IgD-negative memory B cell (primary cell): ENCODE data around the gene FAM32A. TPM values are rescaled to one million over a fixed set of nuclear protein-coding genes. Genes with fewer than 3 reads are reported as not detected.

ENCODE experiments used
- H3K27ac Mint-ChIP-seq, 3 donors: one replicate each; pipeline ENCODE4 v1.8.0; 2020 to 2022; ENCODE audit warnings: mild to moderate bottlenecking in 3 of 3, mixed read lengths in 3 of 3, moderate library complexity in 1 of 3
- H3K27me3 Mint-ChIP-seq: one replicate; pipeline ENCODE4 v1.8.0; 2021; ENCODE audit warnings: mixed read lengths
- H3K36me3 Mint-ChIP-seq: one replicate; pipeline ENCODE4 v1.8.0; 2020; ENCODE audit warnings: mild to moderate bottlenecking, mixed read lengths
- H3K4me1 Mint-ChIP-seq, 3 donors: one replicate each; pipeline ENCODE4 v1.8.0; 2020 to 2022; ENCODE audit warnings: mixed read lengths in 3 of 3, mild to moderate bottlenecking in 1 of 3
- H3K4me3 Mint-ChIP-seq, 4 donors: one replicate each; pipeline ENCODE4 v1.8.0; 2020 to 2022; ENCODE audit warnings: mild to moderate bottlenecking in 4 of 4, mixed read lengths in 4 of 4, moderate library complexity in 3 of 4
- H3K9me3 Mint-ChIP-seq, 3 donors: one replicate each; pipeline ENCODE4 v1.8.0; 2020 to 2021; ENCODE audit warnings: mixed read lengths in 3 of 3, mild to moderate bottlenecking in 1 of 3
- polyA plus RNA-seq: library from polyadenylated mRNA; unstranded; fragments of 300-500 nt; fragmentation: Illumina TruSeq; gene quantifications from one replicate; pipeline ENCODE4 v1.2.3, GENCODE V29; 2021

The FAM32A gene
- polyA plus RNA-seq, 1 donor from 2014 or later, result 123 TPM

DNA sequence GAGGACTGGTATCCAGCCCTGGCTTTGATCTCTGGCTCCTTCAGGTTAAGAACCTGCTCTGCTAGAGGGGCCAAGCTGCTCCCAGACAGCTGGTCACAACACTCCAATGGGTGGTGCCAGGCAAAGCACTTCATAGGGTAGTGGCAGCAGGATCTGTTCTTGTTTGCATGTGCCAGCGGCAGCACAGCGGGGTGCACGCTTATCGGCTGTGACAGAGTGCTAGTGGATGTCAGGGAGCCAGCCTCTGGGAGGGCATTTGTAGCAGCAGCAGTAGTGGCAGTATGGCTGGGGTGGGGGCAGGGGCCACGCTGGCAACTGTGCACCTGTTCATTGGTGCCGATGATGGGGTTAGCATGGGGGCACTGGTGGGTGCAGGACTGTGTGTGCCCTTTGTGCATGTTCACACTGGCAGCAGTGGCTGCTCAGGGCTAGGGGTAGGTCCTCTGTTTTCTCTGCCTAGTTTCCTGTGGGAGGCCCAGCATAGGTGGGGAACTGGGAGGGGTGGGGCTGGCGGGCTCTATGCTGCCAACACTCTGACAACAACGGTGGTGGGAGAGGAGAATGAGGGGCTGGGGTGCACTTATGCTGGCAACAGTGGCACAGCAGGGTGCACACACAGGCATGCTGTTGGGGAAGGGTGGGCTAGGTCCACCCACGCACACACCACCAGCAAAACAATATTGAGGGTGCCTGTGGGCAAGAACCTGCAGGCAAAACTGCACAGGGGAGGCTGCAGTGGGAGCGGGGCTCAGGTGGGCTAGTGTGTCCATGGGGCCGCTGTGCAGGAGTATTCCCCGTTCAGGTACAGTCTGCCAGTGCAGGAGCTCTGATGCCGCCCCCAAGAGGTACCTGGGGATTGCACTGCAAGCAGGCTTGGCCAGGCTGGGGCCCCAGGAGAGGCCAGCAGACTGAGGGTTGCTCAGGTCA is 31.8 kb downstream of the FAM32A start:
- Mint-ChIP-seq H3K4me1 (peaks cover 33 to 36% (median 34%) of the 10 kb centered on the region in 3 donors), H3K4me3 (peak overlapping the region in 3 of 4 donors; percentile 20 to 88 (median 83)), H3K9me3 (peaks cover 1 to 8% (median 7%) of the 10 kb centered on the region in 3 donors), H3K27me3 (no peaks in the 10 kb centered on the region), H3K36me3 (peaks cover 31% of the 10 kb centered on the region), H3K27ac (peak overlapping the region in 2 of 3 donors; percentile 45 to 78)

DNA sequence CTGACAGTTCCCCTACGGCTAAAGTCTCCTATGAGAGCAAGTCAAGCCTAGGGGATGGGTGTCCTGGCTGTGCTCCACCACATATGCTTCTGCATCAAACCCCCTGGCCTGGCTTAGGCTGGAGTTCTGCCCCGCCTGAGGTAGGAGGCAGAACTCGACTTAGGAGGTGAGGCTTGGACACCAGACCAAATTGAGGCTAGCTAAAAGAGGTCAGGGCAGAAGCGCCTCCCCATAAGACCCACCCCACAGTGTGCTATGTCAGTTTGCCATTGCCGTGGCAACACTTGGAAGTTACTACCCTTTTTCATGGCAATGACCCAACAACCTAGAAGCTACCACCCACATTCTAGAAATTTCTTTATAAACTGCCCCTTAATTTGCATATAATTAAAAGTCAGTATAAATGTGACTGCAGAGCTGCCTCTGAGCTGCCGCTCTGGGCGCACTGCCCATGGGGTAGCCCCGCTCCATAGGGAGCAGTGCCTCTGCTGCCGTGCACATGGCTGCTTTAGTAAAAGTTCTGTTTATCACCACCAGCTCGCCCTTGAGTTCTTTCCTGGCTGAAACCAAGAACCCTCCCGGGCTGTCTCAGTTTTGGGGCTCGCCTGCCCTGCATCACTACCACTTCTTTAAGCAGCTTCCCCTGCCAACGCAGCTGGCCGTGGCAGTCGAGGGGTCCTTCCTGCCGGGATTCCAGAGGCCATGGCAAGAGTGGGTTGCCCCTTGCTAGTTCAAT is 32.7 kb downstream of the FAM32A start:
- Mint-ChIP-seq H3K4me3 (no peak overlapping the region), H3K27me3 (no peaks in the 10 kb centered on the region), H3K9me3 (peaks cover 1 to 8% (median 7%) of the 10 kb centered on the region in 3 donors), H3K36me3 (peaks cover 34% of the 10 kb centered on the region), H3K4me1 (peaks cover 28% of the 10 kb centered on the region in 3 donors), H3K27ac (peak overlapping the region in 2 of 3 donors; percentile 14 to 85)

DNA sequence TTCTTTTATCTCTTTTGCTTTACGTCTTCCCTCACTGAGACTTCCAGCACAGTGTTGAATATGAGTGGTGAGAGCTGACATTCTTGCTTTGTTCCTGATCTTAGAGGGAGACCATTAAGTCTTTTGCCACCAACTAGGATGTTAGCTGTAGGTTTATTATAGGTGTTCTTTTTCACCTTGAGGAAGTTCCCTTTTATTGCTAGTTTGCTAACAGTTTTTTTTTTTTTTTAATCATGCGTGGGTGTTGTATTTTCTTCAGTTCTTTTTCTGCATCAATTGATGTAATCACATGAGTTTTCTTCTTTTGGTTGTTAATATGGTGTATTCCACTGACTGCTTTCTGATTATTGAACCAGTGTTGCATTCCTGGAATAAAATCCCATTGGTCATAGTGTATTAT is 33.6 kb downstream of the FAM32A start:
- H3K27ac Mint-ChIP-seq, result peak overlapping the region; percentile 17 to 85 (median 55)
- peak overlapping the region in 2 of 4 donors; percentile 40 to 42 for H3K4me3 Mint-ChIP-seq
- peaks cover 1 to 8% (median 7%) of the 10 kb centered on the region in 3 donors for H3K9me3 Mint-ChIP-seq
- H3K4me1 Mint-ChIP-seq, result peaks cover 23 to 28% (median 26%) of the 10 kb centered on the region in 3 donors
- H3K27me3 Mint-ChIP-seq, result no peaks in the 10 kb centered on the region
- peaks cover 30% of the 10 kb centered on the region for H3K36me3 Mint-ChIP-seq

DNA sequence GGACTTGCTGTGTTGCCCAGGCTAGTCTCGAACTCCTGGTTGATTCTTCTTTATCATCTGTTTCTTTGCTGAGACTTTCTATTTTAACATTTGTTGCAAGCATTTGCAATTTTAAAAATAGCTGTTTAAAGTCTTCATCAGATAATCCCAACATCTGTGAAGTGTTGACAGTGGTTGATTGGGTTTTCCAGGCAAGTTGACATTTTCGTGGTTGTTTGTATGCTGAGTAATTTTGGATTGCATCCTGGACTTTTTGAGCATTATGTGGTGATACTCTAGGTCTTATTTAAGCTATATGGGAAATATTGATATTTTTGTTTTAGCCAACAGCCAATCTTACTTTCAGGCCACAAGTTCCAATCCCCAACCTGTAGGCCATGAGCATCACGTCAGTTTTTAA is 37.6 kb downstream of the FAM32A start:
- H3K27me3 Mint-ChIP-seq, result no peaks in the 10 kb centered on the region
- H3K4me1 Mint-ChIP-seq, result peaks cover 11 to 15% (median 12%) of the 10 kb centered on the region in 3 donors
- no peak overlapping the region for H3K27ac Mint-ChIP-seq
- H3K9me3 Mint-ChIP-seq, result peaks cover 1 to 8% (median 7%) of the 10 kb centered on the region in 3 donors
- H3K36me3 Mint-ChIP-seq, result peaks cover 28% of the 10 kb centered on the region
- H3K4me3 Mint-ChIP-seq, result peak overlapping the region in 1 of 4 donors; percentile 32

DNA sequence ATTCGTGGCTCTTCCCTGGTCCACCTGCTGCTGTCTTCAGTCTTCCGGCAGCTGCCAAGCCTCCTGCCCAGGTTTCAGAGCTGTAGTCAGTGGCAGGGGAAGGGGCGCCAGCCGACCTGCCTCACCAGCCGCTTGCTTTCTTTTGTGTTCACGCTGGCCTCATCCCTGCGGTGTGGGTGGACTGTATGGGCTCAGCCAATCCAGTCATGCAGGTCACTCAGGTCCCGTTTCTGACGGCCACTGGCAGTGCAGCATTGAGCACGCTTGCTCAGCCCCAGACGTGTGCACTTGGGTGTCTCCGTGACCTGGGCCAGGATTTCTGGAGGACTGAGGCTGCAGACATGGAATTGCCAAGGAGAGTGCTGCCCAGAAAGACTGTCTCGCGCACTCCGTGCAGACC is 38.5 kb downstream of the FAM32A start:
- H3K4me1 Mint-ChIP-seq, result peaks cover 4 to 7% (median 5%) of the 10 kb centered on the region in 3 donors
- peaks cover 26% of the 10 kb centered on the region for H3K36me3 Mint-ChIP-seq
- H3K9me3 Mint-ChIP-seq, result peaks cover 1 to 8% (median 7%) of the 10 kb centered on the region in 3 donors
- H3K27me3 Mint-ChIP-seq, result no peaks in the 10 kb centered on the region
- no peak overlapping the region for H3K4me3 Mint-ChIP-seq
- H3K27ac Mint-ChIP-seq, result no peak overlapping the region

DNA sequence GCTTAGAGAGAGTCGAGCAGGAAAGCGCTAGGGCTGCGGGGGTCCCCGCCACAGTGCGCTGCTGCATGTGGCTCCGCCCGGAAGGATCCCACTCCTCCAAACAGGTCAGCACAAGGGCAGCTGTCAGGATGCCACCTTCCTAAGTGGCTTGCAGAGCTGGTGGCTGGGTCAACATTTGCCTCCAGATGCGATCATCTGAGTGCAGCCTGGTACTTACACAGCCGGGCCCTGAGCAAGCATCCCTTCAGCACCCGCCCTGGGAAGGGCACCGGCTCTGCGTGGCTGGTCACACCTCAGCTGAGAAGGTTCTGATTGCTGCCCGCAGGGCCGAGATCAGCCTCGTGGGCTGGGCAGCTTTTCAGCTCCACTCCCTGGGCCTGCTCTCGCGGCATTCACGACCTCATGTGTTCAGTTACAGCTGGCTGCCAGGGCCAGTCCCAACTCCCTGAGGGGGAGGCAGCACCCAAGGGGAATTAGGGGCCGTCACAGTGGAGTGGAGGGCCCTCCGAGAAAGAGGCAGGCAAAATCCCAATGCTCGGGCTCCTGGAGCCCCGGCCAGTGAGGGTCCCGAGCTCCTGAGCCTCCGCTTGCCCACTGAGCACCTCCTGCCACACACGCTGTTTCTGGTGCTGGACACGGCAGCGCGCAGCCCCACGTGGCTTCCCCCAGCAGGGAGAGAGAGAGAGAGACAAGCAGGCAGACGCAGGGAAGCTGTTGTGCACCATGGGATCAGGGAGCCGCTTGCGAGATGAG is 39.3 kb downstream of the FAM32A start:
- Mint-ChIP-seq H3K4me1 (peaks cover 0 to 2% (median 0%) of the 10 kb centered on the region in 3 donors), H3K9me3 (peaks cover 0 to 5% (median 5%) of the 10 kb centered on the region in 3 donors), H3K36me3 (peaks cover 25% of the 10 kb centered on the region), H3K27ac (no peak overlapping the region), H3K27me3 (no peaks in the 10 kb centered on the region), H3K4me3 (no peak overlapping the region)

DNA sequence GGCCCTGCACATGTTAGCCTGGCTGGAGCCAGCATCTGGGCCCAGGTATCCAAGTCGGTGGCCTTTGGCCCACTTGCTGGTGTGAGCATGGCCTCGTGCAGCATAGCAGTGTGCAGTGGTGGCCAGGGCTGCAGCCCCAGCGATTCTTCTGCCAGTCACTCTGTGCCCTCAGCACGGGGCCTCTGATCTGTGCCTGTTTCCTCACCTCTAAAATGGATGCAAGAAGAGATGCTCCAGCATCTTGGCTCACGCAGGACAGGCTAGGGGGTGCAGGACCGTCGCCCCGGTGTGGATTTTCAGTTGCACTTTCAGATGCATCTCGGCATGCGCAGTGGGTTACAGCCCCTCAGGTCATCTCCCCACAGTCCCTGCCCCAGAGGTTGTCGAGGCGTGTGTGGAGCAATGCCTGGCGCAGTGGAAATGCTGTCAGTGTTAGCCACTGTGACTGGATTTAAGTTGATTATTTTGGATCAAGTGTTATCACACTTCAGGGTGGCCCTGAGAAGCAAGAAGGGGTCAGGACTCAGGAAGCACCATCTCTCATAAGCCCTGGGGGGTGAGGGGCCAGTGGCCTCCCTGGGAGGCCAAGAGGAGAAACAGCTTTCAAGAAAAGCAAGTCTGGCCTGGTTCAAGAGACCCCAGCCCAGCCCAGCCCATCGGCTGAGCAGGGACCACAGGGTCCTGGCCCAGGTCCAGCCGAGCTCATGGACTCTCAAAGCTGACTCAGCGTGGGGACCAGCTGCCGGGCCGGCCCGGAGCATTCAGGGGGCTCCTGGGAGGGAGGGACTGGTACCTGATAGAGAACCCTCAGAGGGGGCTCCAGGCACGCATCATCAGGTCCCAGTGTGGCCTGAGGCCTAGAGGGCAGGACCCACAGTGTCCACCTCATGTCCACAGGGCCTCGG is 40.3 kb downstream of the FAM32A start:
- peaks cover 0 to 5% (median 5%) of the 10 kb centered on the region in 3 donors for H3K9me3 Mint-ChIP-seq
- H3K27ac Mint-ChIP-seq, result no peak overlapping the region
- H3K4me3 Mint-ChIP-seq, result no peak overlapping the region
- no peaks in the 10 kb centered on the region for H3K27me3 Mint-ChIP-seq
- H3K36me3 Mint-ChIP-seq, result peaks cover 27% of the 10 kb centered on the region
- no peaks in the 10 kb centered on the region for H3K4me1 Mint-ChIP-seq

DNA sequence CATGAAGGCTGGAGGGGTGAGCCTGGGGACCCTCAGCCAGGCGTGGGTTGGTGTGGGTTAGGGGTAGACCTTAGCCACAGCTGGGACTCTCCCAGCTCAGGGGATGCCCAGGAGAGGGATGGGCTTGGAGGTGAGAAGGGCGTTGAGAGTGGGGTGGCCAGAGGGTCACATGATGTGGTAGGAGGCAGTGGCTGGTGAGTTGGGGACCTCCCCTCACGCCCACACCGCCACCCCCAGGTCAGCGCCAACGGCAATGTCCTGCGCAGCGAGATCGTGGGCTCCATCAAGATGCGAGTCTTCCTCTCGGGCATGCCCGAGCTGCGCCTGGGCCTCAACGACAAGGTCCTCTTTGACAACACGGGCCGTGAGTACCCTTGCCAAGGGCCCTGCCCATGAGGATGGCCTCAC is 41.0 kb downstream of the FAM32A start:
- Mint-ChIP-seq H3K9me3 (no peaks in the 10 kb centered on the region), H3K27me3 (no peaks in the 10 kb centered on the region), H3K4me1 (no peaks in the 10 kb centered on the region), H3K36me3 (peaks cover 22% of the 10 kb centered on the region), H3K4me3 (no peak overlapping the region), H3K27ac (no peak overlapping the region)

DNA sequence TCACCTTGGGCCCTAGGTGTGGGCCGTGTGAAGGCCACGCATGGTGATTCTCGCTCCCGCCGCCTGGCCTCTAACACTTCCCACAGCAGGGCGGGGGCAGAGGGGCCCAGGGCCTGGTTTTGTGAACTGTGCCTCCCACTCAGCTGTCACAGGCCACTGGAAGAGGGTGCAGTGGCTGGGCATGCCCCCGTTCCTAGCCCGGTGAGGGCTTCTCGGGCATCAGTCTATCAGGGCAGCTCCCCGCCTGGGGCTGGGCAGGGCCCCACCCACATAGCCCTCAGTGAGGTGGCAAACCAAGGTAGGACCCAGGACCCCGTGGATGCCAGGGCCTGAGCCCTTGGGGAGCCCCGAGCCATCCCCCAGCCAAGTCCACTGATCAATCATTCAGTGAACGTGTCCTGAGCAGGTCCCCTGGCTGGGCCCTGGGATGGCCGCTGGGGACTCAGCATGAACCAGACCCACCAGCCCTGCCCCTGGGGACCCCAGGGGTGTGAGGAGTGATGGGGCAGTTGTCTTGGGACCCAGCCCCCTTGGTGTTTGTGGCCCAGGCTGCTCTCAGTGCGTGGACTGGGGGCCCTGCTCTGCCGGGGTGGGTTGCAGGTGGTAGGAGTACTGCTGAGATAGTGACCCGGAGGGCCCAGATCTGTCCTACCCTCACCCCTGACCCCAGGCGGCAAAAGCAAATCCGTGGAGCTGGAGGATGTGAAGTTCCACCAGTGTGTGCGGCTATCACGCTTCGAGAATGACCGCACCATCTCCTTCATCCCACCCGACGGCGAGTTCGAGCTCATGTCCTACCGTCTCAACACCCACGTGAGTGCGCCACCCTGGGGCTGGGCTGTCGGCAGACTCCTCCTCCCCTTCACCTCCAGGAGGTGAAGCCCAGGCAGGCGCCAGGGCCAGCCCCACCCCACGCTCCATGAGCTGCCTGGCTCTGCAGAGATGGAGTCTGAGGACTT is 41.9 kb downstream of the FAM32A start:
- H3K27ac Mint-ChIP-seq, result no peak overlapping the region
- H3K4me1 Mint-ChIP-seq, result no peaks in the 10 kb centered on the region

DNA sequence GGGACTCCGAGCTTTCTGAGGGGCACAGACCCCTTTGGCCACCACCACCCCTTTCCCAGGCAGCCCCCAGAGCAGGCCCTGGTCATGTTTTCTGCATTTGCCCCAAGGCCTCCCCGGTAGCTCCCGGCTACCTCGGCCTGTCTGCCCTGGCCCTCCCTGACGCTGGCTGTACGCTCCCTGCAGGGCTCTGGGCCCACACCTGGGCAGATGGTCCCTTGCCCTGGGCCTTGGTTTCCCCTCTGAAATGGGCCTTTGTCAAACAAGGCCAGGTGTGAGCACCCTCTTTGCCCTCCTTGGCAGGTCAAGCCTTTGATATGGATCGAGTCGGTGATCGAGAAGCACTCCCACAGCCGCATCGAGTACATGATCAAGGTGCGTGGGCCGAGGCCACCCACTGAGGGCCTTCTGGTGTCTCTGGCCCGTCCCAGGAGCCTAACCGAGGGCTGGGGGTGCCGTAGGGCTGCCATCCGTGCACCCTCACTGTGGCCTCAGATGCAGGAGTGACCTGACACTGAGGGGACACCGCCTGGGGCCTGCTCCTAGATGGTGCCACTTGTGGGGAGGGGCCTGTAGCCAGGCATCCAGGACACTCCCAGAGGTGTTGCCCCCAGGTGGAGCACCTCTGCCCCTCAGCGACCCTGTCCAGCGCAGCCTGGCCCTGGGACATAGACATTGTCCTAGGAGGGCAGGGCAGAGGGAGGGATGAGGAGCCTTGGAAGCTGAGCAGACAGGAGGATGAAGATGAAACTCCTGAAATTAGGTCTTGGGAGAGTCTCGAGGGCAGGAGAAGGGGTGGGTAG is 42.8 kb downstream of the FAM32A start:
- Mint-ChIP-seq H3K27ac (no peak overlapping the region), H3K36me3 (peaks cover 9% of the 10 kb centered on the region), H3K9me3 (no peaks in the 10 kb centered on the region), H3K27me3 (no peaks in the 10 kb centered on the region), H3K4me3 (no peak overlapping the region), H3K4me1 (no peaks in the 10 kb centered on the region)

More for the DNA sequence above, 41.9 kb downstream of the FAM32A start:
- Mint-ChIP-seq H3K36me3 (peaks cover 16% of the 10 kb centered on the region), H3K4me3 (no peak overlapping the region), H3K9me3 (no peaks in the 10 kb centered on the region), H3K27me3 (no peaks in the 10 kb centered on the region)

DNA sequence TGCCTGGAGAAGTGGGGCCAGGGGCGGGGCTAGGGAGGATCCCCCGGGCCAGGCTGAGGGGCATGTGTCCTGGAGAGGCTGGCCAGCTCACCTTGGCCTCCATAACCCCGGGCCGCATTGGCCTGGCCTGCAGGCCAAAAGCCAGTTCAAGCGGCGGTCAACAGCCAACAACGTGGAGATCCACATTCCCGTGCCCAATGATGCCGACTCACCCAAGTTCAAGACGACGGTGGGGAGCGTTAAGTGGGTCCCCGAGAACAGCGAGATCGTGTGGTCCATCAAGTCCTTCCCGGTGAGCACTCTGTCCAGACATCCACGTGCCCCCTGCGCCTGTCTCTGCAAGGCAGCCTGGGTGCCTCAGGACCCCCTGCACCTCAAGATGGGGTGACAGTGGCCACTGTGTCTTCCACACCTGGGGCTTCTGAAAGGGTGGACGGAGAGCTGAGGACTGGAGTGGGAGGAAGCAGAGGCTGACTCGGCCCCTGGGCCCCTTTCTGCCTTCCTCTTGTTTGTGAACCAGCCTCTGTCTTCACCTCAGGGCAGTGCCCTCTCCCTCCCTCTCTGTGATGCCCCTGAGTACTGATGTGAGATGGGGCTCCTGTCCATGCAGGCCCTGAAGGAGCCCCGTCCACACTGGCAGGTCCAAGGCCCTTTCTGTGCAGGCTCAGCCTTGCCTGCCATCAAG is 43.6 kb downstream of the FAM32A start:
- Mint-ChIP-seq H3K27ac (no peak overlapping the region), H3K9me3 (no peaks in the 10 kb centered on the region), H3K4me3 (no peak overlapping the region), H3K4me1 (no peaks in the 10 kb centered on the region), H3K36me3 (peaks cover 6% of the 10 kb centered on the region), H3K27me3 (no peaks in the 10 kb centered on the region)

DNA sequence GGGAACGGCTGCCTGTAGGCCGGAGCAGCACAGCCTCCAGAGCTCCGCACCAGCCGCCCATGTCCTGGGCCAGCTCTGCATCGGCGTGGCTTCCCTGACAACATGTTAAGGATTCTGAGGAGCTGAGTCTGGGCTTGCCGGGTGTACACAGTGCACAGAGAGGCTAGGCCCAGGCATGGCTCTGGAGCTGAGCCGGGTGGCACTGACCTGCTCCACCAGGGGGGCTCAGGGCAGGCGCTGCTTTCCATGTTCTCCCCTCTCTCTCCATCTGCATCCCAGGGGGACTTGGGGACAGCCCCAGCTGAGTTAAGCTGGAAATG is 44.1 kb downstream of the FAM32A start:
- Mint-ChIP-seq H3K9me3 (no peaks in the 10 kb centered on the region), H3K4me1 (no peaks in the 10 kb centered on the region)

More for the DNA sequence above, 44.1 kb downstream of the FAM32A start:
- Mint-ChIP-seq H3K27me3 (no peaks in the 10 kb centered on the region), H3K4me3 (no peak overlapping the region), H3K36me3 (peaks cover 6% of the 10 kb centered on the region), H3K27ac (no peak overlapping the region)
